Left ventricle myocardium inferior (tissue), 1 donor: ENCODE data around the gene RGMA. TPM values are rescaled to one million over a fixed set of nuclear protein-coding genes. Genes with fewer than 3 reads are reported as not detected.
A peak's percentile ranks its signal among the peaks of the same experiment; 100 is the strongest.

ENCODE experiments used
- DNase-seq: peaks from one replicate; pipeline ENCODE4 v3.0.0-alpha.2; 2020
- H3K27ac ChIP-seq: fragments of 200-600 bp; replicated peaks from 2 replicates; pipeline ENCODE4 v1.8.0; 2021
- H3K27me3 ChIP-seq: fragments of 200-600 bp; 2 replicates; pipeline ENCODE4 v1.8.0; 2021; ENCODE audit warnings: low read depth
- H3K36me3 ChIP-seq: fragments of 200-600 bp; 2 replicates; pipeline ENCODE4 v1.8.0; 2021
- H3K4me1 ChIP-seq: fragments of 200-600 bp; 2 replicates; pipeline ENCODE4 v1.8.0; 2021
- H3K4me3 ChIP-seq: fragments of 200-600 bp; 2 replicates; pipeline ENCODE4 v1.8.0; 2021; ENCODE audit warnings: mild to moderate bottlenecking, moderate library complexity
- H3K9me3 ChIP-seq: fragments of 200-600 bp; replicated peaks from 2 replicates; pipeline ENCODE4 v1.8.0; 2021
- intact Hi-C: fragments of 100-400 bp; cut with micrococcal nuclease; formaldehyde crosslinking; loops from one replicate; pipeline ENCODE4 v1.11.0; 2022
- total RNA-seq: library from RNA; stranded (reverse); fragmentation: NEBNext Ultra II Directional; extraction: Animal tissue kit (Norgen Biotek cat#: 25700); gene quantifications from one replicate; pipeline ENCODE4 v1.2.1, GENCODE V29; 2021
- TF ChIP-seq, protein P1 (sequence below): fragments of 200-600 bp; IDR thresholded peaks from 2 replicates; pipeline ENCODE4 v1.8.0; 2021; ENCODE audit warnings: antibody characterized with exemption, mild to moderate bottlenecking, borderline replicate concordance
- donor health status: DM: no; HTN: yes; CAD: no; lungs with severe emphysema.

The RGMA gene
- total RNA-seq, 1 donor from 2014 or later: 16.9 TPM

- Histone ChIP-seq H3K36me3 (no peaks in the 10 kb centered on the region), H3K4me1 (peaks cover 31% of the 10 kb centered on the region), H3K4me3 (no peak overlapping the region), H3K9me3 (no peaks in the 10 kb centered on the region), H3K27ac (no peak overlapping the region), H3K27me3 (peaks cover 44% of the 10 kb centered on the region)
- DNase-seq: no peak
- TF ChIP-seq, protein P1, sequence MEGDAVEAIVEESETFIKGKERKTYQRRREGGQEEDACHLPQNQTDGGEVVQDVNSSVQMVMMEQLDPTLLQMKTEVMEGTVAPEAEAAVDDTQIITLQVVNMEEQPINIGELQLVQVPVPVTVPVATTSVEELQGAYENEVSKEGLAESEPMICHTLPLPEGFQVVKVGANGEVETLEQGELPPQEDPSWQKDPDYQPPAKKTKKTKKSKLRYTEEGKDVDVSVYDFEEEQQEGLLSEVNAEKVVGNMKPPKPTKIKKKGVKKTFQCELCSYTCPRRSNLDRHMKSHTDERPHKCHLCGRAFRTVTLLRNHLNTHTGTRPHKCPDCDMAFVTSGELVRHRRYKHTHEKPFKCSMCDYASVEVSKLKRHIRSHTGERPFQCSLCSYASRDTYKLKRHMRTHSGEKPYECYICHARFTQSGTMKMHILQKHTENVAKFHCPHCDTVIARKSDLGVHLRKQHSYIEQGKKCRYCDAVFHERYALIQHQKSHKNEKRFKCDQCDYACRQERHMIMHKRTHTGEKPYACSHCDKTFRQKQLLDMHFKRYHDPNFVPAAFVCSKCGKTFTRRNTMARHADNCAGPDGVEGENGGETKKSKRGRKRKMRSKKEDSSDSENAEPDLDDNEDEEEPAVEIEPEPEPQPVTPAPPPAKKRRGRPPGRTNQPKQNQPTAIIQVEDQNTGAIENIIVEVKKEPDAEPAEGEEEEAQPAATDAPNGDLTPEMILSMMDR: no peak
- intact Hi-C loops: no loop called here
Measured at GRCh38 chr15:93076217-93076616, 12.8 kb downstream of the RGMA start.

DNA sequence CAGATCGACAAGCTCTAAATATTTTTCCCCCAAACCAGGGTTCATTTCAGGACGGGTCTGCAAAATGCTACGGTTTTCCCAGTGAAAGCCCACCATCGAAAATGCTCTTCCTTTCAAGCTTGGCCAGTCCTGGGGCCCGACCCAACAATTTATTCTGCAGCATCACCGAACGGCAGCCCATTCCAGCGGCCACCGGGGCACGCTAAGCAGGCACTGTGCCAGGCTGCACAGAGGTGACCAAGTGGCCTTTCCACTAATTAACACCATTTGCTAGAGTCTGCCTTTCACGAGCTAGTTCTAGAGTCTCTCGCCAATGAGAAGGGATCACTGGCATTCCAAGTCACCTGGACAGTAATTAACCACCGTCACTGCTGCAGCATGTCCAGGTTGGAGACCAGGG, 14.4 kb downstream of the RGMA start:
- peaks cover 41% of the 10 kb centered on the region for H3K27me3 ChIP-seq
- H3K27ac ChIP-seq: no peak overlapping the region

GRCh38 chr15:93073465-93073952, 15.5 kb downstream of the RGMA start:
- DNase-seq: no peak
- Histone ChIP-seq H3K36me3 (no peaks in the 10 kb centered on the region), H3K27me3 (peaks cover 41% of the 10 kb centered on the region), H3K9me3 (no peaks in the 10 kb centered on the region), H3K4me3 (peak overlapping the region; percentile 84), H3K4me1 (peaks cover 53% of the 10 kb centered on the region), H3K27ac (peak overlapping the region; percentile 89)
- intact Hi-C loops: no loop called here
- TF ChIP-seq, protein P1: no peak

More for the DNA sequence above, 14.4 kb downstream of the RGMA start:
- peaks cover 42% of the 10 kb centered on the region for H3K4me1 ChIP-seq
- H3K36me3 ChIP-seq: no peaks in the 10 kb centered on the region
- no peak for DNase-seq
- no peak overlapping the region for H3K4me3 ChIP-seq
- H3K9me3 ChIP-seq: no peaks in the 10 kb centered on the region
- intact Hi-C loops: no loop called here
- TF ChIP-seq, protein P1: no peak

DNA sequence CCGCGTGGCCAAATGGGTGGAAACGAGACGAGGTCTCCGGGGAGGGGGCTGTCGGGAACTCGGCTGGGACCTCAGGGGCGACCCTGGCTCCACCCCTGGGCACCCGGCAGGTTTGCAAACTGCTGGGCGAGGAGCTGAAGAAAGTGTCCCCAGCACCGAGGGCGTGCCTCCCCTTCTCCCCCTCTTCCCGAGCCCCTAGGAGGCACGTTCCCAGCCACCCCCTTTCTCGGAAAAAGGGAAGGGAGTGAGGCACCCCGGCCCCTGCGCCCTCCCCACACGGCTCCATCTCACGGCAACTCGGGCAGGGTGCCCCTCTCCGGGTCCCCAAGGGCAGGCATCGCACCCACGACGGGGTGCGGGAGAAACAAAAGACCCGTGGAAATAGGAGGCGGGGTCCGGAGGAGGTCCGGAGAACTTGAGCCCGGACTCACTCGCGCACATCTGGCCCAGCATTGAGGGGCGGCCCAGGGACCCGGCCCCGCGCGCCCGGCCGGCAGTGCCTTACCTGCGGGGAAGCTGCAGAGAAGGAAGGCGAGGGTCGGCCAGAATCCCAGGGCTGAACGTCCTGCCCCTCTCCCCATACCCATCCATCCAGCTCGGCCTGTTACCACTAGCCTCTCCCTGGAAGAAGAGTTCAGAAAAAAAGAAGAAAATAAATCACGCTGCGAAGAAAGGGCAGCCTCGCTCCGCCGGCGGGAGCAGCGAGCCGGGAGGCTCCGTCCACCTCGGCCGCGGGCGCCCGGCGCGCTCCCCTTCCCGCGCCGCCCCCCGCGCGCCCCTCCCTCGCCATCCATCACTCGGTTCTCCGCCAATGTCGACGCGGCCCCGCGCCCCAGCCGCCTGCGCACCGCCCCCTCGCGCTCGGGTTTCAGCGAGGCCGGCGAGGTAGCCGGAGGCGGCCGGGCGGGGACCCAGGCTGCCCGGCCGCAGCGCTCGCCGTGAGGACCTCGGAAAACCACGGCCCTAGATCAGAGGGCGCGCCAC, 16.3 kb downstream of the RGMA start:
- no peaks in the 10 kb centered on the region for H3K36me3 ChIP-seq
- H3K9me3 ChIP-seq: no peaks in the 10 kb centered on the region
- H3K27ac ChIP-seq: peak overlapping the region; percentile 89
- intact Hi-C loops: no loop called here
- H3K4me3 ChIP-seq: peak overlapping the region; percentile 84
- DNase-seq: peak; percentile 89
- H3K4me1 ChIP-seq: peaks cover 61% of the 10 kb centered on the region
- TF ChIP-seq, protein P1: peak; percentile 26
- peaks cover 41% of the 10 kb centered on the region for H3K27me3 ChIP-seq

DNA sequence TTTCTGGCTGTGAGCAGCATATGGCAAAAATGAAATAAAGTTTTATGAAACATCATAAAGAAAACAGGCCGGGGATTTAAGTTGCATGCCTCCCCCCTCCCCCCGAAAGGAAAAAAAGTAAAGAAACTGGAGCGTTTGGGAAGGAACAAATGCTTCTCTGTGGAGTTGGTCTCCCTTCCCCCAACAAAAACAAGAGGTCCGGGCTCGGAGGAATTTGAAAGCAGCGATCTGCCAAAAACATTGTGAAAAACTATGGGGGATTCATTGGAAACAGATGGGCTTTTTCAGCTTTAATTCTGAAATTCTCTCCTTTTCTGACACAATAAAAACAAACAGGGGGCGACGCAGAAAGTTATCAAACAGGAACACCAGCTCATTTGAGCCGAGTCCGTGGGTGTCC, 17.0 kb downstream of the RGMA start:
- Histone ChIP-seq H3K4me3 (peak overlapping the region; percentile 84), H3K36me3 (no peaks in the 10 kb centered on the region), H3K4me1 (peaks cover 68% of the 10 kb centered on the region), H3K9me3 (no peaks in the 10 kb centered on the region), H3K27ac (peak overlapping the region; percentile 89), H3K27me3 (peaks cover 41% of the 10 kb centered on the region)
- intact Hi-C loops: no loop called here
- no peak for DNase-seq
- TF ChIP-seq, protein P1: no peak
